SW480 (cell line): ENCODE results near the gene TACC2.
A peak's percentile ranks its signal among the peaks of the same experiment; 100 is the strongest.
"Not testable (repeated sequence)": the region's sequence is repeated elsewhere in the genome, so short reads cannot be mapped to it uniquely, and the experiment has no call there.

Experiments
- DNase-seq: peaks from one replicate; pipeline ENCODE4 v3.0.0-alpha.2; 2016; ENCODE audit warnings: low spot score

TACC2 gene

GRCh38 chr10:121988361-121989324 is at the start of gene TACC2:
TSS of gene TACC2 (plus strand) at chr10:121989163. CDS start at chr10:122021982, 32,819 bp downstream.
- DNase-seq, result no peak

GRCh38 chr10:121941532-121941931 is 47.4 kb upstream of the TACC2 start:
- DNase-seq, result no peak

- no peak for DNase-seq
Observed at GRCh38 chr10:121942749-121943416, 46.1 kb upstream of the TACC2 start.

GRCh38 chr10:121947343-121948330 is 41.3 kb upstream of the TACC2 start:
- no peak for DNase-seq

- no peak for DNase-seq
Observed at GRCh38 chr10:121949049-121949448, 39.9 kb upstream of the TACC2 start.

GRCh38 chr10:121949451-121949850 is 39.5 kb upstream of the TACC2 start:
- DNase-seq, result no peak

GRCh38 chr10:121952226-121952625 is 36.7 kb upstream of the TACC2 start:
- no peak for DNase-seq

GRCh38 chr10:121956111-121957061 is 32.6 kb upstream of the TACC2 start:
- DNase-seq, result no peak

- no peak for DNase-seq
Observed at GRCh38 chr10:121959671-121960070, 29.3 kb upstream of the TACC2 start.

GRCh38 chr10:121961456-121961855 is 27.5 kb upstream of the TACC2 start:
- no peak for DNase-seq

GRCh38 chr10:121965996-121966395 is 23.0 kb upstream of the TACC2 start:
- DNase-seq, result no peak

- not testable (repeated sequence) for DNase-seq
Observed at GRCh38 chr10:121969086-121969485, 19.9 kb upstream of the TACC2 start.

GRCh38 chr10:121974019-121974534 is 14.9 kb upstream of the TACC2 start:
- no peak for DNase-seq

GRCh38 chr10:121974535-121975294 is 14.2 kb upstream of the TACC2 start, which contains the start of gene NSMCE4A:
TSS of gene NSMCE4A (minus strand) at chr10:121975217. CDS start at chr10:121975165, 52 bp downstream.
- peak; percentile 77 for DNase-seq

- DNase-seq, result no peak
Observed at GRCh38 chr10:121975295-121976086, 13.5 kb upstream of the TACC2 start.

GRCh38 chr10:121976607-121977006 is 12.4 kb upstream of the TACC2 start:
- no peak for DNase-seq

GRCh38 chr10:121978511-121978910 is 10.5 kb upstream of the TACC2 start:
- DNase-seq, result no peak

GRCh38 chr10:121981346-121981745 is 7.6 kb upstream of the TACC2 start:
- DNase-seq, result no peak

- DNase-seq, result no peak
Observed at GRCh38 chr10:121983852-121984251, 5.1 kb upstream of the TACC2 start.
